Measurements from ENCODE around the gene DOCK3. TPM values are rescaled to one million over a fixed set of nuclear protein-coding genes. Genes with fewer than 3 reads are reported as not detected.

Gene DOCK3
- total and polyA plus RNA-seq, 2 of the 4 experiments (the other 2 are of a cell fraction) = under 0.01 to 0.12 TPM

DNA sequence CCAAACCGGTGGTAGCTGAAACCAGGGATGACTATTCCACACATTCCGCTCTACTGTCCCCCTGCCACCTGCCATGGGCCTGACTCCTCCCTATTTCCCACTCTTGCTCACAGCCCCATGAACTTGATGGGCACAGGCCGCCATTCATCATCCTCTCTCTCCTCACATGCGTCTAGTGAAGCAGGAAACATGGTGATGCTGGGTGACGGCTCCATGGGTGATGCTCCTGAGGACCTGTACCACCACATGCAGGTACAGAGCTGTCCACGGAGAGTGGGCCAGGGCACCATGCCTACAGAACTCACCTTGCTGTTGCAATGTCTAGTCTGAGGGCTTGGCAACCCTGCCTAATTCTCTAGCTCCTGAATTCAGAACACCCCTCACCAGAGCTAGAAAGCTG lies 687.0 kb downstream of the DOCK3 start:
- ChIA-PET CTCF (interaction anchor here (0.9 kb wide), 1 partner anchor 51 kb away, joined by 3 read pairs; no protein-coding TSS in a partner anchor), POLR2A (ENCODE audit: unreplicated experiment) (interaction anchor here (0.6 kb wide), 1 partner anchor 32 kb away, joined by 3 read pairs; no protein-coding TSS in a partner anchor)
- Histone ChIP-seq H3K79me1 (ENCODE audit: low read depth in 1 of 2, low read length in 2 of 2) (no peaks in the 10 kb centered on the region), H3K4me1 (ENCODE audit: control insufficient read depth, insufficient read depth, low read length) (no peaks in the 10 kb centered on the region), H2BK15ac (ENCODE audit: low read depth, low read length) (no peak overlapping the region), H3K4ac (ENCODE audit: low read depth, low read length) (no peak overlapping the region), H3K56ac (ENCODE audit: extremely low read depth, insufficient read depth, low read length) (no peak overlapping the region), H3K23ac (ENCODE audit: low read depth, low read length) (no peak overlapping the region), H3K36me3 (ENCODE audit: control insufficient read depth, insufficient read depth, low read length) (no peaks in the 10 kb centered on the region), H4K91ac (ENCODE audit: insufficient read depth, low read depth, low read length) (no peak overlapping the region), H3K18ac (ENCODE audit: low read depth, low read length) (no peak overlapping the region), H2AK5ac (ENCODE audit: low read depth, low read length) (no peak overlapping the region), H2BK120ac (ENCODE audit: low read depth, low read length) (no peak overlapping the region), H2AK9ac (replicated peaks; ENCODE audit: low read depth, low read length, poor library complexity) (no peak overlapping the region), H4K8ac (ENCODE audit: low read depth in 2 of 2, low read length in 2 of 2) (no peak overlapping the region), H3K14ac (replicated peaks; ENCODE audit: low read depth, low read length) (no peak overlapping the region), H2BK20ac (ENCODE audit: low read depth, low read length) (no peak overlapping the region), H3K9me3 (ENCODE audit: control insufficient read depth, insufficient read depth, low read length) (no peaks in the 10 kb centered on the region), H3K4me2 (ENCODE audit: low read depth, low read length) (no peak overlapping the region), H2AFZ (replicated peaks; ENCODE audit: low read length, poor library complexity) (peak overlapping the region; percentile 21), H3K27ac (ENCODE audit: insufficient read depth, low read length) (no peak overlapping the region), H4K20me1 (ENCODE audit: insufficient read depth, low read length) (no peaks in the 10 kb centered on the region), H3K4me3 (ENCODE audit: insufficient read depth, low read depth, low read length) (no peak overlapping the region), H3K9me1 (ENCODE audit: insufficient read depth, low read length) (no peaks in the 10 kb centered on the region), H4K5ac (ENCODE audit: low read depth, low read length) (no peak overlapping the region), H3K9ac (ENCODE audit: low read depth, low read length) (no peak overlapping the region), H3K27me3 (ENCODE audit: control insufficient read depth, insufficient read depth, low read length) (peaks cover 14% of the 10 kb centered on the region), H2BK5ac (ENCODE audit: low read depth, low read length, poor library complexity, severe bottlenecking) (no peak overlapping the region)
- dilution Hi-C loops (cut with HindIII; ENCODE audit: low sequenced_read_pairs, unreplicated experiment) = loop anchor here (25.0 kb wide), 1 partner anchor 249 kb away; no protein-coding TSS in a partner anchor
- ATAC-seq (ENCODE audit: low read depth) = no peak
- intact Hi-C loops (cut with micrococcal nuclease) = no loop called here
- no TSS peak for BruUV-seq (replicated peaks)
- no peak for DNase-seq
- in situ Hi-C loops (cut with MboI; ENCODE audit: low sequenced_read_pairs) = no loop called here
- WGBS, 2 experiments (ENCODE audit: extremely low coverage in 2 of 2, insufficient read length in 1 of 2) = 59% methylated on average over 3 of the region's 6 CpGs; no CpG with 5 or more reads in 1 of the 2 experiments
- TF ChIP-seq RCOR1 (IDR thresholded peaks at IDR 0.05; ENCODE audit: insufficient replicate concordance, low read length) (no peak), MAZ (IDR thresholded peaks at IDR 0.05; ENCODE audit: borderline replicate concordance, low read depth, low read length) (no peak), MAFK (IDR thresholded peaks at IDR 0.05; ENCODE audit: low read depth, low read length) (no peak), MXI1 (IDR thresholded peaks at IDR 0.05; ENCODE audit: borderline replicate concordance, low read depth, low read length) (no peak), SMC3 (IDR thresholded peaks at IDR 0.05; ENCODE audit: low read depth, low read length) (no peak), CHD1 (IDR thresholded peaks at IDR 0.05; ENCODE audit: low read depth, low read length) (no peak), FOS (IDR thresholded peaks at IDR 0.05; ENCODE audit: low read depth, low read length) (no peak), BHLHE40 (IDR thresholded peaks at IDR 0.05; ENCODE audit: low read depth, low read length) (no peak), RFX5 (IDR thresholded peaks at IDR 0.05; ENCODE audit: low read depth, low read length) (no peak), NFE2L2 (IDR thresholded peaks at IDR 0.05; ENCODE audit: low read depth, low read length) (no peak), RAD21 (IDR thresholded peaks at IDR 0.05; ENCODE audit: low read length) (no peak), POLR2A (IDR thresholded peaks at IDR 0.05; ENCODE audit: low read depth, low read length) (no peak), CEBPB (IDR thresholded peaks at IDR 0.05; ENCODE audit: low read depth, low read length) (no peak)
- TF ChIP-seq, protein P1, sequence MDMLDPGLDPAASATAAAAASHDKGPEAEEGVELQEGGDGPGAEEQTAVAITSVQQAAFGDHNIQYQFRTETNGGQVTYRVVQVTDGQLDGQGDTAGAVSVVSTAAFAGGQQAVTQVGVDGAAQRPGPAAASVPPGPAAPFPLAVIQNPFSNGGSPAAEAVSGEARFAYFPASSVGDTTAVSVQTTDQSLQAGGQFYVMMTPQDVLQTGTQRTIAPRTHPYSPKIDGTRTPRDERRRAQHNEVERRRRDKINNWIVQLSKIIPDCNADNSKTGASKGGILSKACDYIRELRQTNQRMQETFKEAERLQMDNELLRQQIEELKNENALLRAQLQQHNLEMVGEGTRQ (IDR thresholded peaks at IDR 0.05; ENCODE audit: low read depth, low read length) = no peak
- TF ChIP-seq, protein P2, sequence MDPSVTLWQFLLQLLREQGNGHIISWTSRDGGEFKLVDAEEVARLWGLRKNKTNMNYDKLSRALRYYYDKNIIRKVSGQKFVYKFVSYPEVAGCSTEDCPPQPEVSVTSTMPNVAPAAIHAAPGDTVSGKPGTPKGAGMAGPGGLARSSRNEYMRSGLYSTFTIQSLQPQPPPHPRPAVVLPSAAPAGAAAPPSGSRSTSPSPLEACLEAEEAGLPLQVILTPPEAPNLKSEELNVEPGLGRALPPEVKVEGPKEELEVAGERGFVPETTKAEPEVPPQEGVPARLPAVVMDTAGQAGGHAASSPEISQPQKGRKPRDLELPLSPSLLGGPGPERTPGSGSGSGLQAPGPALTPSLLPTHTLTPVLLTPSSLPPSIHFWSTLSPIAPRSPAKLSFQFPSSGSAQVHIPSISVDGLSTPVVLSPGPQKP (IDR thresholded peaks at IDR 0.05; ENCODE audit: borderline replicate concordance, low read depth, low read length) = no peak
- TF ChIP-seq, protein P3, sequence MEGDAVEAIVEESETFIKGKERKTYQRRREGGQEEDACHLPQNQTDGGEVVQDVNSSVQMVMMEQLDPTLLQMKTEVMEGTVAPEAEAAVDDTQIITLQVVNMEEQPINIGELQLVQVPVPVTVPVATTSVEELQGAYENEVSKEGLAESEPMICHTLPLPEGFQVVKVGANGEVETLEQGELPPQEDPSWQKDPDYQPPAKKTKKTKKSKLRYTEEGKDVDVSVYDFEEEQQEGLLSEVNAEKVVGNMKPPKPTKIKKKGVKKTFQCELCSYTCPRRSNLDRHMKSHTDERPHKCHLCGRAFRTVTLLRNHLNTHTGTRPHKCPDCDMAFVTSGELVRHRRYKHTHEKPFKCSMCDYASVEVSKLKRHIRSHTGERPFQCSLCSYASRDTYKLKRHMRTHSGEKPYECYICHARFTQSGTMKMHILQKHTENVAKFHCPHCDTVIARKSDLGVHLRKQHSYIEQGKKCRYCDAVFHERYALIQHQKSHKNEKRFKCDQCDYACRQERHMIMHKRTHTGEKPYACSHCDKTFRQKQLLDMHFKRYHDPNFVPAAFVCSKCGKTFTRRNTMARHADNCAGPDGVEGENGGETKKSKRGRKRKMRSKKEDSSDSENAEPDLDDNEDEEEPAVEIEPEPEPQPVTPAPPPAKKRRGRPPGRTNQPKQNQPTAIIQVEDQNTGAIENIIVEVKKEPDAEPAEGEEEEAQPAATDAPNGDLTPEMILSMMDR (conservative IDR thresholded peaks at IDR 0.05; ENCODE audit: low read depth, low read length) = no peak

Data from IMR-90 (cell line).